Loucy (cell line): ENCODE measurements around the gene ECM2.

Experiments
- CTCF ChIP-seq: fragments of 200-600 bp; sonication (generic); conservative IDR thresholded peaks from 2 replicates; pipeline ENCODE4 v1.5.1; 2014; ENCODE audit warnings: mild to moderate bottlenecking, antibody characterized with exemption, low read length
- EZH2phosphoT487 ChIP-seq: fragments of 200-600 bp; IDR thresholded peaks from 2 replicates; pipeline ENCODE4 v1.6.1; 2018; ENCODE audit warnings: antibody characterized with exemption, mild to moderate bottlenecking, moderate library complexity, borderline replicate concordance

GRCh38 chr9:92483627-92484545 lies 51.9 kb downstream of the ECM2 start:
- no peak for TF ChIP-seq CTCF
- TF ChIP-seq EZH2phosphoT487, result no peak
